GM21717 (cell line): ENCODE results near the gene CFAP65.

Source experiments
- ATAC-seq: cut with Tn5 transposase; IDR thresholded peaks from one replicate; pipeline ENCODE4 v1.9.1; 2021; ENCODE audit warnings: mild to moderate bottlenecking, moderate library complexity; ENCODE audit not compliant: unreplicated experiment

The CFAP65 gene

DNA sequence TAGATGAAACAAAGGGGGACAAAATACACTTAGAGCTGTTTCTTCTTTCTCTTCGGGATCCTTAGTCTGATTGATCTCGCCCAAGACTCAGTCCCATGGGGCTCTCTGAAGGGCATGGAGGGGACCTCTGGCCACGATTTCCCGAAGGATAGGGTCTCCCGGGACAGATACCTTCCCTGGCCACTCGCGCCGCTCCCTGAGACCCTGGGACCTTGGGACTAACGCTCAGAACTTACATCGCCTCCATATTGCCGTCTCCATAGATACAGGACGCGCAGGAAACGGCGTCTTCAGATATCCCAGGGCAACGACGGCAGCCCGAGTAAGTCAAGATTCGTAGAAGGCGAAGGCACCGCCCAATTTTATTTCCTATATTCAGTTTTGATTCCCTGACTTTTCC is at the start of gene CFAP65:
Gene CFAP65 (minus strand): TSS at position 265 of the 400 bp plus-strand sequence. CDS start 2,468 bp downstream, outside the sequence.
- no peak for ATAC-seq

DNA sequence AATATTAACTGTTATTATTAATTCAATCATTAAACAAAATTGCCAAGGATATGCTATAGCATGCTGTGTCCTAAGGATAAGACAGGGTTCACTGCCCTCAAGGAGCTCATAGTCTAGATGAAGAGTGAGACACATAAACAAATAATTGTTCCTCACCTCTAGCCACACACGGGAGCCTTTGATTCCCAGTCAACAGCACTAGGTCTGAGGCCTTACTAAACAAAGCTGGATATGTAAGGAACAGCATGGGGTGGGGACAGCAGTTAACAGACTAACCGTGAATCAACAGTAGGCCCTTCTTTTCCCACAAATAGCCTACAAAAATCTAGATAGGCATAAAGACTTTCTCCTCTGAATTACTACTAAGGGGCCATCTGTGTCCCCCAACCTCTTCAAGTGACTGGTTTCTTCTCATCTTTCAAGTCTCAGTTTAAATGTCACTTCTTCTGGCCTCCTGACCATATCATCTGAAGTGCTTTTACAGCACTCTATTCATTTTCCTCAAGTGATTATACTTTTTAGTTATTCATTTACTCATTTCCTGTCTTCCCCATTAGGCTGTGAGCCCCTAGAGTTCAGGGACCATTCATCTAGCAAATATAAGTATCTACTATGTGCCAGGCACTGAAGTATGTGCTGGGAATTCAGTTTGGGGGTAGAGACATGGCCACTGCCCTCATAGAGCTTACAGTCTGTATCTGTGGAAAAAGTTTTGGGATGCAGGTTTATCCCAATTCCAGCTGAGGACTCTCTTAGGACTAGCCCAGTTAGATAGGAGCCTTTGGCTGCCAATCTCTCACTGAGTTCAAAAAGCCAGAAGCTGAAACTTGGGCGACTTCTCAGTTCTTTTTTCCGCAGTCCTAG is 49.4 kb upstream of the CFAP65 start:
- ATAC-seq: no peak

DNA sequence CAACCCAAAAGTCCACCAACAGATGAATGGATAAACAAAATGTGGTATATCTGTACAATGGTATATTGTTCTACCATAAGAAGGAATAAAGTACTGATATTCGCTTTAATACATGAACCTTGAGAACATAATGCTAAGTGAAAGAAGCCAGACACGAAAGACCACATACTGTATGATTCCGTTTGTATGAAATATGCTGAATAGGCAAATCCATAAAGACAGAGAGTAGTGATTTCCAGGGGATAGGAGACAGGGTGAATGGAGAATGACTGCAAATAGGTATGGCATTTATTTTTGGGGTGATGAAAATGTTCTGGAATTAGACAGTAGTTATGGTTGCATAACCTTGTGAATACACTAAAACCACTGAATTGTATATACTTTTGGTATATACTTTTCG is 48.0 kb upstream of the CFAP65 start:
- no peak for ATAC-seq

GRCh38 chr2:219087848-219088247 is 46.5 kb upstream of the CFAP65 start:
- ATAC-seq: no peak

DNA sequence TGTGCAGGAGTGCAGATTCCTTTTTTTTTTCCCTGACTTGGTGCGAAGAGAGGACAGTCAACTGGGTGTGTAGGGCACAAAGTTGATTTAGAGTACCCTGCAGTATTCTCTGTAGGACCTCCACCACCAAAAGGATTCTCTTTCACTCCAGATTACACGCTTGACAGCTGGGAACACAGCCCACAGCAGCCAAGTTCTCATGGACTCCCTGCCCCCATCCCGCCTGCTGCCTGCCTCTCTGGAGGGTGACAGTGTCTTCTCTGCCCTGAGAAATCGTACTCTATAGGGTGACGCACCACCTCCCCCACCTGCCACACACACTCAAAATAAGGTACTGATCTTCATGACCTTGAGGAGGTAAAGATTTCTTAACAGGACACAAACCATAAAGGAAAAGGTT is 46.0 kb upstream of the CFAP65 start:
- ATAC-seq: no peak

DNA sequence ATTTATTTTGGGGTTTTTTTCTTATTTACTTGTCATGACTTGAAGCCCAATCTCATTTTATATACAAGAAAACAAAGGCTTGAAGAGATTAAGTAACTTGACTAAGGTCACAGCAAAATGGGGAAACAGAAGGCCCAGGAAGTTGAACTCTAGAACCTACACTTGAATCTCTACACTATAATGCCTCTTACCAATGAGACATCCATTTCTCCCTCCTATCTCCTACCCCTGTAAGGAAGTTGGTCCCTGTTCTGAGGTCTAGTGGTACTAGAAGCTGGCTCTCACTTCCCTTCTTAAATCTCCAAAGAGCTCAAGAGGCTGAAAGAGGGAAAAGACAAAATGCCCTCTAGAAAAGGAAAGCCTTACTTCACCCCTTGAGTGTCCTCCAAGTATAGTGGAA is 44.9 kb upstream of the CFAP65 start:
- ATAC-seq: no peak

DNA sequence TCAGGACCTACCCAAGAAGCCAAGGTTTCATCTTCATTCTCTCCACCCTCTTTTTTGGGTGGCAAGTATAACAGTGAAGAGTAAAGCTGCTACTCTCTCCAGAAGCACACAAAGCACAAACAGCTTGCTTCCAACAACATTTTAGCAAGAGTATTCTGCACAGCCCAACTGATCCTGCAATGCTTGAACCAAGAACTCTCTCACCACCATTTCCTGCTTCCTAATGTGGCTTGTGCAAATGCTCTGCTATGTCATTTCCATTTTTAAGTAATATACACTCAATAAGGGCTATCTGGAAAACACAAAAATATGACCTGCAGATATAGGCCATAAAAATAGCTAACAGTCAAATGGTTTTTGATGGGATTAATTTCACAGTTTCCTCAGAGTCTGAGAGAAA is 43.5 kb upstream of the CFAP65 start:
- no peak for ATAC-seq

GRCh38 chr2:219082332-219082958 is 41.1 kb upstream of the CFAP65 start:
- ATAC-seq: no peak

GRCh38 chr2:219081701-219082331 is 40.5 kb upstream of the CFAP65 start:
- no peak for ATAC-seq

DNA sequence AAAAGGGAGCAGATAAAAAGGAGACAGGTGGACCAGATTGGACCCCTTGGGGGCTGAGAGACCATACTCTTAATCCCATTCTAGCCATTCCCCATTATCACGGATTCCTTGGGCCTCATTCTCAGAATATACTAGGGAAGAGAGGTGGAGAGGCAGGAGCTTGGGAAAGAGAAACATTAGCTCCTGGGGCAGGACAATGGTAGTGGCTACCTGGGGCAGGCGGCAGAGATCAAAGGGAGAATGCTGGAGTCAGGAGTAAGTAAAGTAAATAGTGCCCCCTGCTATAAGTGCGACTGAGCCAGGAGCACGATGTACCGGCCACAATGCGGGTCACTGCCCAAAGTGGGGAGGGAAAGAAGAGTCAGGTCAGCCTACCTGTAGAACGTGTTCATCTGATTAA is 39.8 kb upstream of the CFAP65 start:
- ATAC-seq: no peak

- no peak for ATAC-seq
Observed at GRCh38 chr2:219079417-219079816, 38.1 kb upstream of the CFAP65 start.

GRCh38 chr2:219078951-219079350 is 37.6 kb upstream of the CFAP65 start:
- ATAC-seq: no peak

GRCh38 chr2:219078126-219078525 is 36.8 kb upstream of the CFAP65 start:
- no peak for ATAC-seq

DNA sequence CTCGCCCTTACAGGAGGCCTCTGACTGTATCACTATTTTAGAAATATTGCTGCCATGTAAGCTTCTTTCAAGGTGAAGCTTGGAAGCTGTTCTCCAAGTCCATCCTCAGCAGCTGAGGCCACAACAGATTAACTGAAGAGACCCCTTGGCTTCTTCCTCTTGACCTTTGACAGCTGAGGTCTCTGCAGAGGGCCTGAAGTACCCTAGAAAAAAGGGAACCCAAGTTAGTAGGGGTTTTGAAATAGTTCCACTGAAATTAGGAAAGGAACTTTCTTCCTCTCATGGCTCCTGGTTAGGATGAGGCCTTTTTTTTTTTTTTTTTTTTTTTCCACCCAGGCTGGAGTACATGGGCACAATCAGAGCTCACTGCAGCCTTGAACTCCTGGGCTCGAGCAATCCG is 34.9 kb upstream of the CFAP65 start:
- ATAC-seq: no peak

DNA sequence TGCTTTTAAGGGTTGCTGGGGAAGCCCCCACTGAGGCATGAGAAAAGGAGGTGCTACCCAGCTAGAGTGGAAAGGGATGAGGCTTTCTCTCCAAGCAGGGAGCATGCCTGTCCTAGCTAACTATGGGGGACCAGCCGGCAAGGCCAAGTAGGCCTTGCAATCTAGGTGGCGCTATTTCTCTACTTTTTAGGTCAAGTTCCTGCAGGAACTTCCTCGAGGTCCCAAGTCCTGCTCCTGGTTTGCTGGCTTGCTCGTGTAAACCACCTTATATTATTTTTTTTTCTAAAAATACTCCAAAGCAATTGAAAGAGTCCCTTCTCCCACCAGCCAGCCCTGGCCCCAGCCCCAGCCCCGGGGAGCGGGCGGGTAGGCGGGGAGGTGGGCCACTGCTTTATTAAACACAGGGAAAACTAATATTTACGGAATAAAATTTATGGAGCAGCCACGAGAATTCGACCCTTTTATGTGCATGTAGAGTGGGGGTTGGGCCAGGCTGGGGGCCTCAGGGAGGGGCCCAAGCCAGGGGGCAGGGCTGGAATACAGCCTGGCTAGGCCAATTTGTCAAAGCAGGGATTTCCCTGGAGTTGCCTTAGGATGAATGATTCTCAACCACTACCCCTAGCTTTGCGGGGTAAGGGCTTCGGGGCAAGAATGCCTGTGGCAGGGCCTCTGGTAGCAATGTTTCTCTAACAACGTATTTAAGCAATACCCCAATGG is 32.3 kb upstream of the CFAP65 start:
- ATAC-seq: no peak

DNA sequence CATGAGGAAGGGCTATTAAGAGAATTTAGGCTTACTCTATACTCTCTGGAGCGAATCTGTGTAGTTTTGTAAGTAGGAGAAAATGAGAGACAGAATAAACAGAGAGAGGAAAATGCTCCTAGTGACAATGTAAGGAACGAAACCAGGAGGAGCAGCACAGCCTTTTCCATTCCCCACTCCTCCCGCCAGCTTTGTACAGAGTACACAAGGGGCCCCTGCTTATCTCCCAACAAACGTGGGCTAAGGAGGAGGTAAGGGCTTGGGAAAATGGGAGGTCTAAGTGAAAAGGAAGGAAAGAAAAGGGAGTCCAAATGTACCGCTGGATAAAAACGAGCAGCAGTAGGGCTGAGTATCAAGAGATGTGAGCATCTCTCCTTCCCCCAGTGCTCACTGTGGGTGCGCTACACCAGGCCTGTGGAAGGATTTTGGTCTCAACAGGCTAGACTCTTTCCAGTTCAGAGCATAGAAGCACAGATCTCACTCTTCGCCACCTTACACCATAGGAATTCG is 31.5 kb upstream of the CFAP65 start:
- ATAC-seq: no peak

- no peak for ATAC-seq
Observed at GRCh38 chr2:219071131-219071816, 30.0 kb upstream of the CFAP65 start.

GRCh38 chr2:219065484-219065883 is 24.2 kb upstream of the CFAP65 start:
- ATAC-seq: no peak

GRCh38 chr2:219062081-219062480 is 20.8 kb upstream of the CFAP65 start:
- no peak for ATAC-seq
